OCI-LY1 (cell line): ENCODE measurements around the gene SLC23A2.
"Not testable (repeated sequence)": the region's sequence is repeated elsewhere in the genome, so short reads cannot be mapped to it uniquely, and the experiment has no call there.

Source experiments
- H2AFZ ChIP-seq: fragments of 200-600 bp; sonication (generic), shearing (Covaris generic); 2 replicates; pipeline ENCODE4 v1.6.0; 2014; ENCODE audit warnings: antibody characterized with exemption, mild to moderate bottlenecking, low read length
- H3F3A ChIP-seq: fragments of 200-600 bp; sonication (generic), shearing (Covaris generic); 2 replicates; pipeline ENCODE4 v1.6.0; 2014; ENCODE audit warnings: mild to moderate bottlenecking, antibody characterized with exemption, low read length, moderate library complexity; ENCODE audit not compliant: insufficient read depth
- H3K27ac ChIP-seq: fragments of 200-600 bp; sonication (generic); 2 replicates; pipeline ENCODE4 v1.5.1; 2014; ENCODE audit warnings: low read length, mixed run types, mild to moderate bottlenecking, low read depth; ENCODE audit not compliant: poor library complexity, severe bottlenecking
- H3K27me3 ChIP-seq: fragments of 200-600 bp; sonication (generic); 2 replicates; pipeline ENCODE4 v1.6.0; 2014; ENCODE audit warnings: antibody characterized with exemption, mild to moderate bottlenecking, low read length, moderate library complexity; ENCODE audit not compliant: insufficient read depth
- H3K36me3 ChIP-seq: fragments of 200-600 bp; sonication (generic); 2 replicates; pipeline ENCODE4 v1.6.1; 2014; ENCODE audit warnings: mild to moderate bottlenecking, antibody characterized with exemption, low read length, moderate library complexity, mixed read lengths; ENCODE audit not compliant: insufficient read depth
- H3K4me1 ChIP-seq: fragments of 200-600 bp; sonication (generic); 2 replicates; pipeline ENCODE4 v1.5.1; 2014; ENCODE audit warnings: mild to moderate bottlenecking, low read length, moderate library complexity; ENCODE audit not compliant: insufficient read depth, severe bottlenecking
- H3K4me2 ChIP-seq: fragments of 200-600 bp; sonication (generic), shearing (Covaris generic); 2 replicates; pipeline ENCODE4 v1.6.1; 2014; ENCODE audit warnings: low read length
- H3K4me3 ChIP-seq: fragments of 200-600 bp; sonication (generic); 2 replicates; pipeline ENCODE4 v1.5.1; 2014; ENCODE audit warnings: low read length, low read depth, mild to moderate bottlenecking, mixed read lengths; ENCODE audit not compliant: poor library complexity, severe bottlenecking
- H3K79me2 ChIP-seq: fragments of 200-600 bp; shearing (Covaris generic); 2 replicates; pipeline ENCODE4 v1.6.1; 2016; ENCODE audit warnings: mixed run types, low read length, mixed read lengths; ENCODE audit not compliant: insufficient read depth
- H3K9ac ChIP-seq: fragments of 200-600 bp; sonication (generic), shearing (Covaris generic); 2 replicates; pipeline ENCODE4 v1.6.1; 2014; ENCODE audit warnings: mild to moderate bottlenecking, low read length, mixed read lengths
- H3K9me2 ChIP-seq: fragments of 200-600 bp; sonication (generic), shearing (Covaris generic); 2 replicates; pipeline ENCODE4 v1.6.1; 2014; ENCODE audit warnings: low read depth, mild to moderate bottlenecking, low read length, mixed read lengths
- H3K9me3 ChIP-seq: fragments of 200-600 bp; shearing (Covaris generic); 2 replicates; pipeline ENCODE4 v1.6.1; 2014; ENCODE audit warnings: low read length, mixed read lengths
- H4K20me1 ChIP-seq: fragments of 200-600 bp; sonication (generic), shearing (Covaris generic); 2 replicates; pipeline ENCODE4 v1.6.0; 2016; ENCODE audit warnings: mild to moderate bottlenecking, low read length; ENCODE audit not compliant: insufficient read depth
- CTCF ChIP-seq: fragments of 200-600 bp; sonication (generic), shearing (Covaris generic); IDR thresholded peaks from 2 replicates; pipeline ENCODE4 v1.5.1; 2017; ENCODE audit warnings: mild to moderate bottlenecking, antibody characterized with exemption, low read length, moderate library complexity, mixed read lengths
- EZH2 ChIP-seq: fragments of 200-600 bp; sonication (generic), shearing (Covaris generic); IDR thresholded peaks from 2 replicates; pipeline ENCODE4 v1.8.0; 2017; ENCODE audit warnings: borderline replicate concordance, mixed run types, mild to moderate bottlenecking, antibody characterized with exemption, low read length, moderate library complexity, mixed read lengths

The SLC23A2 gene

GRCh38 chr20:4853757-4854560, 147.4 kb downstream of the SLC23A2 start:
- H3K9ac ChIP-seq = no peak overlapping the region
- no peak overlapping the region for H2AFZ ChIP-seq

GRCh38 chr20:4853004-4853403, 148.3 kb downstream of the SLC23A2 start:
- H3K9ac ChIP-seq = no peak overlapping the region
- no peaks in the 10 kb centered on the region for H3K4me1 ChIP-seq
- no peaks in the 10 kb centered on the region for H3K9me3 ChIP-seq
- H2AFZ ChIP-seq = no peak overlapping the region
- H3K27ac ChIP-seq = no peak overlapping the region
- H3K4me3 ChIP-seq = no peak overlapping the region
- H3K36me3 ChIP-seq = peaks cover 64% of the 10 kb centered on the region
- H3K79me2 ChIP-seq = no peaks in the 10 kb centered on the region
- H4K20me1 ChIP-seq = no peaks in the 10 kb centered on the region
- TF ChIP-seq CTCF (no peak), EZH2 (no peak)
- no peaks in the 10 kb centered on the region for H3K27me3 ChIP-seq
- H3F3A ChIP-seq = no peaks in the 10 kb centered on the region
- no peak overlapping the region for H3K4me2 ChIP-seq
- H3K9me2 ChIP-seq = no peaks in the 10 kb centered on the region

More at GRCh38 chr20:4853757-4854560, 147.4 kb downstream of the SLC23A2 start:
- no peaks in the 10 kb centered on the region for H3K4me1 ChIP-seq
- H3K27ac ChIP-seq = no peak overlapping the region
- H3K79me2 ChIP-seq = no peaks in the 10 kb centered on the region
- no peaks in the 10 kb centered on the region for H3K9me3 ChIP-seq
- no peak for TF ChIP-seq EZH2
- no peak for TF ChIP-seq CTCF
- no peaks in the 10 kb centered on the region for H3K27me3 ChIP-seq
- no peak overlapping the region for H3K4me3 ChIP-seq
- H3K4me2 ChIP-seq = no peak overlapping the region
- H3K36me3 ChIP-seq = peaks cover 73% of the 10 kb centered on the region
- no peaks in the 10 kb centered on the region for H3F3A ChIP-seq
- no peaks in the 10 kb centered on the region for H4K20me1 ChIP-seq
- H3K9me2 ChIP-seq = no peaks in the 10 kb centered on the region

- Histone ChIP-seq H3K9me2 (no peaks in the 10 kb centered on the region), H4K20me1 (no peaks in the 10 kb centered on the region), H3K9me3 (no peaks in the 10 kb centered on the region), H3K79me2 (no peaks in the 10 kb centered on the region), H3K27ac (no peak overlapping the region), H3K4me3 (no peak overlapping the region), H3K9ac (no peak overlapping the region), H3K36me3 (peaks cover 43% of the 10 kb centered on the region), H3K4me1 (no peaks in the 10 kb centered on the region), H3K27me3 (no peaks in the 10 kb centered on the region), H3K4me2 (no peak overlapping the region), H3F3A (no peaks in the 10 kb centered on the region), H2AFZ (no peak overlapping the region)
- no peak for TF ChIP-seq EZH2
- TF ChIP-seq CTCF = no peak
Measured at GRCh38 chr20:4850960-4851359, 150.3 kb downstream of the SLC23A2 start.

GRCh38 chr20:4848829-4849228, 152.5 kb downstream of the SLC23A2 start:
- H3K4me2 ChIP-seq, H3K79me2 ChIP-seq, H2AFZ ChIP-seq, H3F3A ChIP-seq, H3K27ac ChIP-seq, H3K27me3 ChIP-seq, H4K20me1 ChIP-seq, H3K4me1 ChIP-seq, H3K9me3 ChIP-seq, H3K9me2 ChIP-seq, H3K9ac ChIP-seq, H3K4me3 ChIP-seq: not testable (repeated sequence)
- H3K36me3 ChIP-seq = peaks cover 22% of the 10 kb centered on the region
